NB4 (cell line): ENCODE results near the gene DEUP1.

Experiments used
- DNase-seq: peaks from one replicate; pipeline ENCODE4 v3.0.0; 2010; ENCODE audit warnings: low read depth
- H3K4me3 ChIP-seq: one replicate; pipeline ENCODE4 v1.5.1; 2011; ENCODE audit warnings: mild to moderate bottlenecking, low read depth, low read length, moderate library complexity
- MYC ChIP-seq: IDR thresholded peaks from 2 replicates; pipeline ENCODE4 v1.6.1; 2011; ENCODE audit warnings: low read depth, low read length
- POLR2A ChIP-seq: IDR thresholded peaks from 2 replicates; pipeline ENCODE4 v1.6.1; 2011; ENCODE audit warnings: mild to moderate bottlenecking; ENCODE audit not compliant: insufficient read length; ENCODE audit errors: extremely low read depth
- TF ChIP-seq, protein P1 (sequence below): IDR thresholded peaks from one replicate; pipeline ENCODE4 v1.5.1; 2012; ENCODE audit warnings: low read depth, low read length
- TF ChIP-seq, protein P2 (sequence below): IDR thresholded peaks from 2 replicates; pipeline ENCODE4 v1.6.1; 2011; ENCODE audit warnings: low read depth, low read length

Gene DEUP1

DNA sequence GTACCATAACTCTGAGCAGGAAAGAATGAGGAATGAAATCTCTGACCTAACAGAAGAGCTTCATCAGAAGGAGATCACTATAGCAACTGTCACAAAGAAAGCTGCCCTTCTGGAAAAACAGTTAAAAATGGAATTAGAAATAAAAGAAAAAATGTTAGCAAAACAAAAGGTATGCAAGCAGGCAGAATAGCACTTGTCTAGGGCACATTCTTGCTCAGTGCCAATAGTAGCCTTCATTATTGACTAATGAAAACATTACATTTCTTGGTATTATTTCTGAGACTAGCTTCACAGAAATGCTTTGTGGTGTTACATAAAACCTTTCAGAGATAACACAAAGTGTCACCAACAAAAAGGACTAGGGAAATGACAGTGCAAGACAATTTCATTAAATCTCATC lies 63.9 kb downstream of the DEUP1 start:
- H3K4me3 ChIP-seq: no peak overlapping the region
- TF ChIP-seq, protein P1, sequence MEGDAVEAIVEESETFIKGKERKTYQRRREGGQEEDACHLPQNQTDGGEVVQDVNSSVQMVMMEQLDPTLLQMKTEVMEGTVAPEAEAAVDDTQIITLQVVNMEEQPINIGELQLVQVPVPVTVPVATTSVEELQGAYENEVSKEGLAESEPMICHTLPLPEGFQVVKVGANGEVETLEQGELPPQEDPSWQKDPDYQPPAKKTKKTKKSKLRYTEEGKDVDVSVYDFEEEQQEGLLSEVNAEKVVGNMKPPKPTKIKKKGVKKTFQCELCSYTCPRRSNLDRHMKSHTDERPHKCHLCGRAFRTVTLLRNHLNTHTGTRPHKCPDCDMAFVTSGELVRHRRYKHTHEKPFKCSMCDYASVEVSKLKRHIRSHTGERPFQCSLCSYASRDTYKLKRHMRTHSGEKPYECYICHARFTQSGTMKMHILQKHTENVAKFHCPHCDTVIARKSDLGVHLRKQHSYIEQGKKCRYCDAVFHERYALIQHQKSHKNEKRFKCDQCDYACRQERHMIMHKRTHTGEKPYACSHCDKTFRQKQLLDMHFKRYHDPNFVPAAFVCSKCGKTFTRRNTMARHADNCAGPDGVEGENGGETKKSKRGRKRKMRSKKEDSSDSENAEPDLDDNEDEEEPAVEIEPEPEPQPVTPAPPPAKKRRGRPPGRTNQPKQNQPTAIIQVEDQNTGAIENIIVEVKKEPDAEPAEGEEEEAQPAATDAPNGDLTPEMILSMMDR: no peak
- no peak for TF ChIP-seq MYC
- no peak for TF ChIP-seq POLR2A
- TF ChIP-seq, protein P2, sequence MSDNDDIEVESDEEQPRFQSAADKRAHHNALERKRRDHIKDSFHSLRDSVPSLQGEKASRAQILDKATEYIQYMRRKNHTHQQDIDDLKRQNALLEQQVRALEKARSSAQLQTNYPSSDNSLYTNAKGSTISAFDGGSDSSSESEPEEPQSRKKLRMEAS: no peak

DNA sequence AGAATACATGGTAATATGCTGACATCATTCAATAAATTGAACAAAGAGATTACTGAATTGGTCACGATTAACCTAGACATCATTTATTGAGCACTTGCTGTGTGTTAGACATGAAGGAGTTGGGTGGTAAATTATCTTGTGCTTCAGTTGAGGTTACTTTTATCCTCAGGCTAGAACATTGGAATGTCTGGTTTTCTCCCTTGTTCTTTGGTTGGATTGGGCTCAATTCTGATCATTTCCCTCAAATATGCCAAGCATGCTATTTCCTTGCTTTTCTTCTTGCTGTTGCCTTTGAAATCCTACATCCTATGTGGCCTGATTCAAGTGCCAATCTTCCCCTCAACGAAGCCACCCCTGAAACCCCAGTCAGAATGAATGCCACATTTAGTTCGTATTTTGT lies 65.8 kb downstream of the DEUP1 start:
- DNase-seq: no peak
- TF ChIP-seq MYC: no peak
- TF ChIP-seq, protein P1: no peak
- TF ChIP-seq POLR2A: no peak
- TF ChIP-seq, protein P2: no peak

More for the DNA sequence above, 63.9 kb downstream of the DEUP1 start:
- no peak for DNase-seq

GRCh38 chr11:93403930-93404329 lies 73.4 kb downstream of the DEUP1 start:
- TF ChIP-seq, protein P1: no peak
- TF ChIP-seq MYC: no peak
- TF ChIP-seq, protein P2: no peak
- no peak for DNase-seq
- no peak overlapping the region for H3K4me3 ChIP-seq

More for the DNA sequence above, 65.8 kb downstream of the DEUP1 start:
- H3K4me3 ChIP-seq: no peak overlapping the region

DNA sequence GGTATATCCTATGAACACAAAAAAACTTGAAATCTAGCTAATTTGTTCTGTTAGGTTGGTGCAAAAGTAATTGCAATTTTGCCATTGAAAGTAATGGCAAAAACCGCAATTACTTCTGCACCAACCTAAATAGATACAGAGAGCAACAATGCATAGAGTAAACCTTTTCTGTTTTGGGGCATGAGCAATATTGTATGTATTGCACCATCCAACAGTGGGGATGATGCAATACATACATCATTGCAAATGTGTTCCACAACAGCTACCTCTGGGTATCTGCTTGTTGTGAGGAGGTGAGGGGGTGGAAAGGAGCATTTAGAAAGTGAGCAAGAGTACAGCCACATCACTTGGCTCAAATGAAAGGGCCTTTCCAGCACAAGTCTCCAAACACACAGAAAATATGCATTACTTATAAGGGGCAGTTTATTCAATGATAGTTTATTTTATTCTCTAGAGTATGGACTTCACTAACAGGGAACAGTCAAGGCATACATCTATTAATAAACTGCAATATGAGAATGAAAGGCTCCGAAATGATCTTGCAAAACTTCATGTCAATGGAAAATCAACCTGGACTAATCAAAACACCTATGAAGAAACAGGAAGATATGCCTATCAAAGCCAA lies 77.3 kb downstream of the DEUP1 start:
- DNase-seq: peak; percentile 66
- H3K4me3 ChIP-seq: no peak overlapping the region

GRCh38 chr11:93410441-93410840 lies 79.9 kb downstream of the DEUP1 start:
- DNase-seq: no peak
- TF ChIP-seq POLR2A: no peak
- TF ChIP-seq, protein P1: no peak
- TF ChIP-seq, protein P2: no peak
- no peak for TF ChIP-seq MYC
- H3K4me3 ChIP-seq: no peak overlapping the region

More for the DNA sequence above, 77.3 kb downstream of the DEUP1 start:
- TF ChIP-seq POLR2A (no peak), MYC (no peak)
- TF ChIP-seq, protein P2: no peak
- TF ChIP-seq, protein P1: no peak

DNA sequence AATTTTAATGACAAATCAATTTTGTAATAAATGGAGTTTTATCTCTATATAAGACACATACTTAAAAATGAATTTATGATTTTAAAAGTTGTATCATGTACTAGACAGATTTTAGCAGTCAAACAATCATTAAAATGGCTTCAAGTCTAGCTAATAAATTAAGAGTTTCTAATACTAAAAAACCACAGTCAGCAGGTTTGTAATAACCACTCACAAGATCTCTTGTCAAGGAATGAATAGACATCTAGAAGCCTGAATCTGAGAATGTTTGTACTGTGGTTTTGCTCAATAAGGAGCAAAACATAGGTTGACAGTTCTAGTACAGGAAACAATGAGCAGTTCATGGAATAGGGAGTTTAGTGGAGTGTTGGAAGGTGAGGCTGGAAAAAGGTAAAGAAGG lies 81.2 kb downstream of the DEUP1 start:
- no peak overlapping the region for H3K4me3 ChIP-seq
- TF ChIP-seq MYC (no peak), POLR2A (no peak)
- TF ChIP-seq, protein P1: no peak
- TF ChIP-seq, protein P2: no peak
- no peak for DNase-seq
